GM19025 (cell line): ENCODE data around the gene HYLS1.
"Not testable (repeated sequence)": the region's sequence is repeated elsewhere in the genome, so short reads cannot be mapped to it uniquely, and the experiment has no call there.

Experiments
- ATAC-seq: cut with Tn5 transposase; IDR thresholded peaks from one replicate; pipeline ENCODE4 v1.9.1; 2021; ENCODE audit warnings: mild to moderate bottlenecking, low read depth, moderate library complexity; ENCODE audit not compliant: unreplicated experiment

The HYLS1 gene

DNA sequence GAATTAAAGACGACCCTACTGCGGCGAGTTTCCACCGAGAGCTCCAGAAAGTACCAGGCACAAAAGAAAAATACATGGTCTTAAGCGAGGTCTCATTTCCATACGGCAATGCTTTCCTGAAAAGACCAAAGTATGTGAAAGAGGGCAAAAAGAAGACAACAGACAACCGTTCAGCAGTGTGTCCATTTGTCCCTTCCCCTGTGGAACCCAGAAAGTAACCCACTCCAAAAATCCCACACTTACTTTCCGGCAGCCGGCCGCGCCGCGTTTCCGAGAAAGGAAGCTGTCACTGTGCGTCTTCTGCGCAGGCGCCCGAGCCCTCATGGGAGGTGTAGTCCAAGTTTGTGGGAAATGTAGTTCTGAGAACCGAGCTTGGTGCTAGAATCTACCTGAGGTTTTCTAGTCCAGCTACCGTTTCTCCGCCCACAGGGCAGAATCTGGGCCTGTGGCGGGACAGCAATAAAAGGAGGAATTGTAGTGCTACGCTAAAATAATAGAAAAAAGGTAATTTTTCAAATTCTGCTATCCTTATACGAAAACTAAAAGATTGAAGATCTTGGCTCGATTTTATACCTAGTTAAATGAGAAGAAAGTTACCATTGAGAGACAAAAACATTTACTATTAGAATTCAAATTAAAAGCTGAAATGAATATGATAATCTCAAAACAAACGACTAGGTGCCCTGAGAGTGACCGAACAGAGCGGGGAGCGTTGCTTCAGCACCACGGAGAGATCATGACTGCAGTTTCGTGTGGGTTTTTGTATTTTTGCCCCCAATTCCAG is 15.7 kb downstream of the HYLS1 start, which contains the start of gene PUS3:
Gene PUS3, minus strand, starts transcription at position 280 of the 784 bp plus-strand sequence. CDS start 6,922 bp downstream, outside the sequence.
- peak; percentile 95 for ATAC-seq

- ATAC-seq: no peak
Observed at GRCh38 chr11:125903711-125904659, 16.5 kb downstream of the HYLS1 start, which contains the start of gene DDX25. Gene DDX25 (plus strand): TSS chr11:125904508. CDS start chr11:125904518, 10 bp downstream.

GRCh38 chr11:125904678-125905077 is 17.2 kb downstream of the HYLS1 start:
- ATAC-seq: no peak

DNA sequence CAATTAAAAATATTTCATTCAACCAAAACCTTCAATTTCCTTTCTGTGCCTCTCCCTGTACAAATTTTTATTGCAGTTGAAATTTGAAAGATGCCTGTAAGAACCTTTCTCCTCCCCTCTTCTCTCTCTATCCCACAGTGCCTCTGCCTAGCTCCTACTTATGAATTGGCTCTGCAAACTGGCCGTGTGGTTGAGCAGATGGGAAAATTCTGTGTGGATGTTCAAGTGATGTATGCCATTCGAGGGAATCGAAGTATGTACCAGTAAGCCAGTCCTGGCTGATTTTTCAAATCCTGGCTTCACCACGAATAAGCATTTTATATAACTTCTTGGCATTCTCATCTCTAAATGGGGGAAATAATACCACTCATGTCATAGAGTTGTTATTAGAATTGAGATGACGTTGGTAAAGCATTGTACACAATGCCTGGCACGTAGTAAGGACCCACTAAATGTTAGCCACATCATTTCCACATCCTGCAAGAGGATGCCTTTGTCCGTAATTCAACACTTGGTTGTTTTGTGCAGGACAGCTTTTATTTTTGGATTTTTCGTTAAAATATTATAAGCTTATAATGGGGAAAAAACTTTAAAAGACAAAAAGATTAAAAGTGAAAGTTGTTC is 22.9 kb downstream of the HYLS1 start:
- ATAC-seq: no peak

DNA sequence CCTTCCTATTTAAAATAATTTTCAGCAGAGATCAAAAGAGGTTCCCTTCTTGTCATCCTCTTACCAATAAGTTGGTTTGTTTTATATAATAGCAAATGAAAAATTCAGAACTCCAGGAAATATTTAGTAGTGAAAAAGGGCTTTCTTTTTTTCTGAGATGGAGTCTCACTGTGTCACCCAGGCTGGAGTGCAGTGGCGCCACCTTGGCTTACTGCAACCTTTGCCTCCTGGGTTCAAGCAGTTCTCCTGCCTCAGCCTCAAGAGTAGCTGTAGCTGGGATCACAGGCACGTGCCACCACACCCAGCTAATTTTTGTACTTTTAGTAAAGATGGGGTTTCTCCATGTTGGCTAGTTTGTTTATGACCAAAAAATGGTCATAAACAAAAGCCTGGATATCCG is 27.1 kb downstream of the HYLS1 start:
- not testable (repeated sequence) for ATAC-seq

- no peak for ATAC-seq
Observed at GRCh38 chr11:125916683-125917347, 29.3 kb downstream of the HYLS1 start.

GRCh38 chr11:125918140-125918840 is 30.8 kb downstream of the HYLS1 start:
- no peak for ATAC-seq

DNA sequence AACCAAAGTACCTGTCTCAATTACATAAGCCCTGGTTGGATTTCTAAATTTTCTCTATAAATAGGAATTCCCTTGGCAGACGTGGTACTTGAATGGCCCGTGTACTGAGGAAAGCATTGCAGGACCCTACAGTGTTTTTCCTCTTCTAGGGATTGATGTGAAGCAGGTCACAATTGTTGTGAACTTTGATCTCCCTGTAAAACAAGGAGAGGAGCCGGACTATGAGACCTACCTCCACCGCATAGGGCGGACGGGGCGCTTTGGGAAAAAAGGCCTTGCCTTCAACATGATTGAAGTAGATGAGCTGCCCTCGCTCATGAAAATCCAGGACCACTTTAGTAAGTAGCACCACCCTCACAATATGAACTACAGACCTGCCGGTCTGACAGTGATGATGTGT is 33.6 kb downstream of the HYLS1 start:
- ATAC-seq: no peak

DNA sequence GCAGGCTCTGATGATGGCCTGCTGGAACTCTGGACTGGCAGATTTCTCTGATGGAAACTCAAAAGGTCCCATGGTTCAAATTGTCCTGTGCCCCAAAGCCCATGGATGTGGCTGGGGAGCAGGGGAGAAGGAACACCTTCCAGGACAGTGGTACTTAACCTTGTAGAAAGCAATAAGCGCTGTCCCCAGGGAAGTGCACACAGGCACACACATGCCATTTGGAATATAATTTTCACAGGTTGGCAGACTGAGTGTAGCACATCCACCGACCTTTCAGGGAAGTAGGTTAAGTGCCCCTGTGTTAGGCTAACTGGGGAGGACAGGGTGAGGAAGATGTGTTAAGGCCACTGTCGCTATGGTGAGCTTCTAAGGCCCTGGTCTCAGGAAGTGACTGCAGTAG is 34.7 kb downstream of the HYLS1 start:
- no peak for ATAC-seq

DNA sequence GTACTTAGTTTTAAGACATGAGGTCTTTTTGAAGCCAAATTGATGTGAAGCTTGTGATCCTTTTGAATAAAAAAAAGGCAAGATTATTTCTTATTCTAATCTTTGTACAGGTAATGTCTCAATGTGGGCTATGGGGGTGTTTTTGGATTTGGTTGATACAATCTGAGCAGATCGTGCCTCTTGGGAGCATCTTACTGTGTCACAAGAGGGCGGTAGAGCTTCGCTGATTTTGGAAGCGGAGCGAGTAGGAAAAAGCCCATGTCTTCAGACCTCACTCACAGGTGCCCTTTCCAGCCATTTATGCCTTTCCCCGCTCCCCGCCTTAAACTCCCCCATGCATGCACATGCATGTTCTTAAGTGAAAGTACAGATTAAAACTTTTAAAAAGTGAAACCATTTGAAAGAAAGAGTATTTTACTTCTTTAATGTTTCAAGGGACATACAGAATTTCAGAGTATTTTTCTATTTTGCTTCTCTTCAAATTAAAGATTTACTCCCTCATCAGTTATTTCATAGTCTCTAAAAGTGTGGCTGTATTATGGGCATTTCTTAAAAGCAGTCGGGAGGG is 35.6 kb downstream of the HYLS1 start:
- no peak for ATAC-seq

- ATAC-seq: no peak
Observed at GRCh38 chr11:125923633-125924032, 36.2 kb downstream of the HYLS1 start.

DNA sequence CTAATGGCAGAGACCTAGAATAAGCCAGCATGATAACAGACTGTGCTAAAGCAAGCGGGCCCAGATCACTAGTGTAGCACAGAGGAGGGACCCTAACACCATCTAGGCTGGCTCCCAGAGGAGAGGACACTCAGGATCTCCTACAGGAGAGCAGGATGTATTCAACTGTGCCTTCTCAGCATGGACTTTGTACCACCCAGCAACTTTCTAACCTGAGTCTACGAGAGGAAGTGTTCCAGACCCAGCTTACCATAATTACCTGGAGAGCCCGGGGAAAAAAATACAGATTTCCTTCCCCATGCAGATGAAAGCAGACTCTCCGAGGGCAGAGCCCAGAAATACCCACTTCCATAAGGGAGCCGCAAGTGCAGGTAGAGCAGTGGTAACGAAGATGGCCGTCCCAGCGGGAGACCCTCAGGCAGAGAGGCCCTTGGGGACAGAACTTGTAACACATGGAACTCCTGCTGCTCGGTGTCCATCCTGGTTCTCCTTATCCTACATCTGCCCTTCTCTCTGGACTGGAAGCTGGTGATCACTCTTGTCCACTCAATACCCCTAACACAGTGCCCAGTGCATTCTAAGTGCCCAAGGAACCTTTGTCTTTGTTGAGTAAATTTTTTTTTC is 37.0 kb downstream of the HYLS1 start:
- no peak for ATAC-seq

GRCh38 chr11:125925247-125925740 is 37.8 kb downstream of the HYLS1 start:
- ATAC-seq: no peak

DNA sequence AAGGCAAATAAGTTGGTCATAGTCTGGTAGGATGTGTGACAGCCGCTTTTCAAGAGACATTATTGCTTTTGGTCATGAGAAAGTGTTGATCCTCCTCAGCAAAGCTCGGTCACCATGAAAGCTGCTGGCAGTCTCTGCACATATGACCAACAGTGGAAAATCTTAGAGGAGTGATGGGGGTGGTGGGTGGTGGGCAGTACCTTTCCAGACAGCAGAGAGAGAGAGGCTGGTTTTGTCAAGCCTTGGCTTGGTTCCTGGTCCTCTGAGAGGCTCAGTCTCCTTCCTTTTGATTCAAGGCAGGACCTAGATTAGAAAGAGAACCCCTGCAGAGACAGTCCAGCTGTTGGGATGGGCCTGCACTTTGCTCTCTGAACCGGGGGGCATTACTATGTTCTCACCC is 38.3 kb downstream of the HYLS1 start:
- no peak for ATAC-seq

- ATAC-seq: no peak
Observed at GRCh38 chr11:125926682-125927081, 39.2 kb downstream of the HYLS1 start.

DNA sequence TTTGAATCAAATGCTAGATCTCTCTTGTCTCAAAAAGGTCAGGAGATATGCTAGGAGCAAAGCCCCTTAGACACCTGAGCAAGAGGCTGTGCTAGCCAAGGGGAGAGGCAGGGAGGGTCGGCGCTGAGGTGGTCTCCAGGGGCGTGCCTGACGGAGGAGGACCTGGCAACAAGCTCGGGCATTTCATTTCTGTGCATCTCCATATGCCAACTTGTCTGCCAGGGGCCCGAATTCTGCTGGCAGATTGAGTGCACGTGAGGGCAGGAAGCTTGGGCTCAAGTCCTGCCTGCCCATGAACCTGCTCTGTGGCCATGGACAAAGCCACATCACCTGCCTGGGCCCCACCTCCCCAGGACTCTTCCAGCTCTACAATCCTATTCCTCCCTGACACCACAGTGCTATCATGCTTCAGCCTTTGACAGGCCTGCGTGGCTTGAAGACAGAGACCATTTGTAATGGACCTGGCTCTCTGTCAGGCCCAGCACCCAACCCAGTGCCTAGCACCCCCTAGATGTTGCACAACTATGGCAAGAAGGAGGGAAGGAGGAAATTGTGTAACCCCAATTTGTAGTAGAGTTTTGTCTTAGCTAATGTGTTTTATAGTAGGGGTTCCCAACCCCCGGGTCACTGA is 42.1 kb downstream of the HYLS1 start:
- ATAC-seq: no peak

- no peak for ATAC-seq
Observed at GRCh38 chr11:125930076-125930450, 42.6 kb downstream of the HYLS1 start.

DNA sequence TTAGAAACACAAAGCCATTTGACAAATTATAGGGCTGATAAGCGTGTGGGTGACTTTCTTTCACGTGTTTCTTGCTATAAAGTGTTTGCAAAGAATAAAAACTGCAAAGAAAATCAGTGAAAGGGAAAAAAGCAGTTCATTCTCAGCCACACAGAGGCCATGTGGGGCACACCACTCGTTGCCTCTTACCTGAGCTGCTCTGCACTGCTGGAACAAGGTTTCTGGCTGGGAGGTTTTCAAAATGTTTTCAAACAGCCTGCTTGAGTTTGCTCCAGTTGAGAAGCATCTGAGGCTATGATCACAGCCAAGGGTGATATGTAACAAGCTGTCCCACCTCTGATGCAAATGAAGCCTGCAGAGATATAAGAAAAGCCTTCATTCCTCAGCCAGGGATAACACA is 43.6 kb downstream of the HYLS1 start:
- no peak for ATAC-seq
